ENCODE measurements around the gene RCN2. TPM values are rescaled to one million over a fixed set of nuclear protein-coding genes. Genes with fewer than 3 reads are reported as not detected.

RCN2 gene
- total RNA-seq, 1 donor from 2014 or later = 32.8 TPM

DNA sequence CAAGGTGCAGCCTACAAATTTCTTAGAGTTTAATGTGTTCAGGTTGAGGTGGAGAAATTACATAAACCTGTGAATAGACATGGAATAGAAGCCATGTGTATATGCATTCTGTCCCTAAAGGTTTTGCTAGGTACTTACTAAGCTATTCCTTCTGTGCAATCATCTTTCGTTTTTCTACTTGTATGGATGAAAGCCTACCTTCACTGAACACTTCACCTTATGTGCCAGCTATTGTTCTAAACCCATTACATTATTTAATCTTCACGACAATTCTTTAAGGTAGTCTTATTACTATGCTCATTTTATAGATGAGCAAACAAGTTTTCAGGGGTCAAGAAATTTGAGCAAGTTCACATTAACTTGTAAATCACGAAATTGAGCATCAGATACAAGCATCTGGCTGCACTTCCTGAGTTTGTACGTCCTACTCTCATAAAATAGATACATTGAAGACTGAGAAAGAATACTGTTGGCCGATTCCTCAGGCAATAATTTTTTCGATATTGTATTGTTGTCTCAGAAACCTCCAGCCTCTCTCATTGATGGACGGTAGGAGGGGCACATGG is 635 bp upstream of the RCN2 start:
- Histone ChIP-seq H3K9me3 (no peaks in the 10 kb centered on the region), H3K4me3 (peak overlapping the region; percentile 73), H3K27ac (peak overlapping the region; percentile 77), H3K4me1 (peaks cover 22% of the 10 kb centered on the region), H3K36me3 (peaks cover 7% of the 10 kb centered on the region), H3K27me3 (ENCODE audit: low read depth) (no peaks in the 10 kb centered on the region)
- intact Hi-C loops (cut with DNase I) = no loop called here
- TF ChIP-seq, protein P1, sequence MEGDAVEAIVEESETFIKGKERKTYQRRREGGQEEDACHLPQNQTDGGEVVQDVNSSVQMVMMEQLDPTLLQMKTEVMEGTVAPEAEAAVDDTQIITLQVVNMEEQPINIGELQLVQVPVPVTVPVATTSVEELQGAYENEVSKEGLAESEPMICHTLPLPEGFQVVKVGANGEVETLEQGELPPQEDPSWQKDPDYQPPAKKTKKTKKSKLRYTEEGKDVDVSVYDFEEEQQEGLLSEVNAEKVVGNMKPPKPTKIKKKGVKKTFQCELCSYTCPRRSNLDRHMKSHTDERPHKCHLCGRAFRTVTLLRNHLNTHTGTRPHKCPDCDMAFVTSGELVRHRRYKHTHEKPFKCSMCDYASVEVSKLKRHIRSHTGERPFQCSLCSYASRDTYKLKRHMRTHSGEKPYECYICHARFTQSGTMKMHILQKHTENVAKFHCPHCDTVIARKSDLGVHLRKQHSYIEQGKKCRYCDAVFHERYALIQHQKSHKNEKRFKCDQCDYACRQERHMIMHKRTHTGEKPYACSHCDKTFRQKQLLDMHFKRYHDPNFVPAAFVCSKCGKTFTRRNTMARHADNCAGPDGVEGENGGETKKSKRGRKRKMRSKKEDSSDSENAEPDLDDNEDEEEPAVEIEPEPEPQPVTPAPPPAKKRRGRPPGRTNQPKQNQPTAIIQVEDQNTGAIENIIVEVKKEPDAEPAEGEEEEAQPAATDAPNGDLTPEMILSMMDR (IDR thresholded peaks at IDR 0.05) = no peak
- DNase-seq (no peak), ATAC-seq (no peak)

DNA sequence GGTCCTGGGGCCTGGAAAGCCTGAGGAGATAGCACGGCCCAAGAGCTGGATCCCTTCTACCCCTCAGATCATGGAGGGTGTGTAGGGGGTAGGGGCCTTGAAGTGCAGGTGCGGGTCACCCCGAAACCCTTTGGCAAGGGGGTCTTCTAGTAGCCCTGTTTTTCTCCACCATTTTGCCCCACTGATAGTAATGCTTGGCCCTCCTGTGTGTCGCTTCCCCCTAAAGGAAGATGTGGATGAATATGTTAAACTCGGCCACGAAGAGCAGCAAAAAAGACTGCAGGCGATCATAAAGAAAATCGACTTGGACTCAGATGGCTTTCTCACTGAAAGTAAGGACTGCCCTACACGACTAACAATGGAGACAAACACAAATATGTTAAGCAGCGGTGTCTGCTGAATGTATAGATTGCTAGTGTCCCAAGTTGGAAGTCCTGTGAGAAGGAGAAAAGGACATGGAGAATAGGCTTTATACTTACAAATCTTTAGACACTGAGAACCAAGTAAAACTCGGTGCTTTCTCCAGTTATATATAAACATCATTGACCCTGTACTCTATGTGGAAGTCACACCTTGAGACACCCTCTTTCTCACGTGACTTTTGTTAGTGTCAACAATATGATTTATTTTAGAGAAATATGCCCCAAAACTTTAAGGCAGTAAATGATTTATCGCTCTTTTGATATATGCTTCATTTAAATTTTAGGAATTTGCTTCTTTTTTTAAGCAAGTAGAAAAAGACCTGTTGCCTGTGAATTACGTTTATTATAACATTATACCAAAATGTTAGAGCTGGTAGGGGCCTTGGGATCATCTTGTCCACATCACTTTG is 802 bp downstream of the RCN2 start:
- no peak for DNase-seq
- intact Hi-C loops (cut with DNase I) = no loop called here
- Histone ChIP-seq H3K27me3 (ENCODE audit: low read depth) (no peaks in the 10 kb centered on the region), H3K27ac (peak overlapping the region; percentile 77), H3K9me3 (no peaks in the 10 kb centered on the region), H3K36me3 (peaks cover 9% of the 10 kb centered on the region), H3K4me1 (peaks cover 22% of the 10 kb centered on the region), H3K4me3 (peak overlapping the region; percentile 73)
- ATAC-seq = no peak
- TF ChIP-seq, protein P1 (IDR thresholded peaks at IDR 0.05) = no peak

- intact Hi-C loops (cut with DNase I) = no loop called here
- Histone ChIP-seq H3K27me3 (ENCODE audit: low read depth) (no peaks in the 10 kb centered on the region), H3K4me3 (no peak overlapping the region), H3K9me3 (no peaks in the 10 kb centered on the region), H3K4me1 (peaks cover 22% of the 10 kb centered on the region), H3K27ac (no peak overlapping the region), H3K36me3 (peaks cover 16% of the 10 kb centered on the region)
- TF ChIP-seq, protein P1 (IDR thresholded peaks at IDR 0.05) = no peak
- DNase-seq (no peak), ATAC-seq (no peak)
Observed at GRCh38 chr15:76935620-76936019, 4.1 kb downstream of the RCN2 start.

- DNase-seq (no peak), ATAC-seq (peak; percentile 49 to 73)
- no peak overlapping the region for H3K27ac ChIP-seq
- H3K4me3 ChIP-seq = no peak overlapping the region
- peaks cover 16% of the 10 kb centered on the region for H3K36me3 ChIP-seq
- H3K27me3 ChIP-seq (ENCODE audit: low read depth) = no peaks in the 10 kb centered on the region
- TF ChIP-seq, protein P1 (IDR thresholded peaks at IDR 0.05) = no peak
- H3K4me1 ChIP-seq = peaks cover 22% of the 10 kb centered on the region
- intact Hi-C loops (cut with DNase I) = no loop called here
- no peaks in the 10 kb centered on the region for H3K9me3 ChIP-seq
Observed at GRCh38 chr15:76936671-76937070, 5.1 kb downstream of the RCN2 start.

DNA sequence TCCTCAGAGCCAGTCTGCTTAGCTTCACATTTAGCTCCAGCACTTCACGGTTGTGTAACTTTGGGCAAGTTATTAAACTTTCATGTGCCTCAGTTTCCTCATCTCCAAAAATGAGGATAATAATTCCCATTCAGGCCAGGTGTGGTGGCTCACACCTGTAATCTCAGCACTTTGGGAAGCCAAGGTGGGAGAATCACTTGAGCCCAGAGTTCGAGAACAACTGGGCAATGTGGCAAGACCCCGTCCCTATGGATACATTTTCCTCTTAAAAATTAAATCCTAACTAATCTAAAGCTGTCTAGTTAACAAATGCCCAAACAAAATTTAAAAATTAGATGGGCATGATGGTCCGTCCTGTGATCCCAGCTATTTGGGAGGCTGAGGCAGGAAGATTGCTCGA is 7.2 kb downstream of the RCN2 start:
- Histone ChIP-seq H3K27ac (no peak overlapping the region), H3K27me3 (ENCODE audit: low read depth) (no peaks in the 10 kb centered on the region)
- TF ChIP-seq, protein P1 (IDR thresholded peaks at IDR 0.05) = no peak

More for the DNA sequence above, 7.2 kb downstream of the RCN2 start:
- H3K4me1 ChIP-seq = peaks cover 6% of the 10 kb centered on the region
- DNase-seq (no peak), ATAC-seq (no peak)
- intact Hi-C loops (cut with DNase I) = no loop called here
- peaks cover 16% of the 10 kb centered on the region for H3K36me3 ChIP-seq
- no peaks in the 10 kb centered on the region for H3K9me3 ChIP-seq
- H3K4me3 ChIP-seq = no peak overlapping the region
